ENCODE measurements around the gene FAM78A. TPM values are rescaled to one million over a fixed set of nuclear protein-coding genes. Genes with fewer than 3 reads are reported as not detected.

The FAM78A gene
- total RNA-seq, 1 donor from 2014 or later: 0.73 TPM

DNA sequence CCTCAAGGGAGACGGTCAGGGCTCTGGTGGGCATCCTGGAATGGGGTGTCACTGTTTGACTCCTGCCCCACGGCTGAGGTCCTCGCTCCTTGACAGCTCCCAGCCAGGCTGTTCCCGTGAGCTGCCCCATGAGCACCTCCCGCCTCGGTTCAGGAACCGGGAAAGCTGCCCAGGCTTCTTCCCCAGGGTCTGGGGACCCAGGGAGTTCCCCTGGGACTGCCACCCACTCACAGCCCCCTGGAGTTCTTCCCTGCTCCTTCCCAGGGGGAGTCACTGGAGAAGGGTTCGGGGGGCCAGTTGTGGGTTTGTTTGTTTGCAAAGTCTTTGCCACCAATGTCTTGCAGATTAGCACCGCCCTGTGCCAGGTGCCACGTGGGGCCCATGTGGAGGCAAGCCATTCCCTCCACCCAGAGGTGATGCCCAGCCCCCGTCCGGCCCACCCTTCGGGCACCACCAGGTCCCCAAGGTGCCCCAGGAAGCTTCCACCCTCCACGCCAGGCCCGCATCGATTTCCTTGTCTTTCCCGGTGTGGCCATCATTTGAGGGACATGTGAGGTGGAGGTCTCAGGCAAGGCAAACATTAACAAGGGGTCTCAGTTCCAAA lies 14.6 kb upstream of the FAM78A start:
- H3K79me2 ChIP-seq (ENCODE audit: insufficient read depth, low read length): no peaks in the 10 kb centered on the region
- H3K4me3 ChIP-seq (ENCODE audit: insufficient read depth, low read depth, low read length): no peak overlapping the region
- H4K20me1 ChIP-seq (ENCODE audit: insufficient read depth, low read length): no peaks in the 10 kb centered on the region
- Mint-ChIP-seq H3K4me1 (ENCODE audit: low read depth, unreplicated experiment) (no peaks in the 10 kb centered on the region), H3K4me3 (ENCODE audit: unreplicated experiment) (no peak overlapping the region), H3K9me3 (ENCODE audit: unreplicated experiment) (no peaks in the 10 kb centered on the region), H3K36me3 (ENCODE audit: low read depth, unreplicated experiment) (no peaks in the 10 kb centered on the region), H3K27ac (ENCODE audit: unreplicated experiment) (no peak overlapping the region), H3K27me3 (ENCODE audit: low read depth, unreplicated experiment) (peaks cover 11% of the 10 kb centered on the region)
- H3K9ac ChIP-seq (ENCODE audit: low read length): no peak overlapping the region
- H3K27ac ChIP-seq (ENCODE audit: low read depth, low read length): no peak overlapping the region
- H3K36me3 ChIP-seq (ENCODE audit: insufficient read depth, low read length): no peaks in the 10 kb centered on the region
- TF ChIP-seq, protein P1, sequence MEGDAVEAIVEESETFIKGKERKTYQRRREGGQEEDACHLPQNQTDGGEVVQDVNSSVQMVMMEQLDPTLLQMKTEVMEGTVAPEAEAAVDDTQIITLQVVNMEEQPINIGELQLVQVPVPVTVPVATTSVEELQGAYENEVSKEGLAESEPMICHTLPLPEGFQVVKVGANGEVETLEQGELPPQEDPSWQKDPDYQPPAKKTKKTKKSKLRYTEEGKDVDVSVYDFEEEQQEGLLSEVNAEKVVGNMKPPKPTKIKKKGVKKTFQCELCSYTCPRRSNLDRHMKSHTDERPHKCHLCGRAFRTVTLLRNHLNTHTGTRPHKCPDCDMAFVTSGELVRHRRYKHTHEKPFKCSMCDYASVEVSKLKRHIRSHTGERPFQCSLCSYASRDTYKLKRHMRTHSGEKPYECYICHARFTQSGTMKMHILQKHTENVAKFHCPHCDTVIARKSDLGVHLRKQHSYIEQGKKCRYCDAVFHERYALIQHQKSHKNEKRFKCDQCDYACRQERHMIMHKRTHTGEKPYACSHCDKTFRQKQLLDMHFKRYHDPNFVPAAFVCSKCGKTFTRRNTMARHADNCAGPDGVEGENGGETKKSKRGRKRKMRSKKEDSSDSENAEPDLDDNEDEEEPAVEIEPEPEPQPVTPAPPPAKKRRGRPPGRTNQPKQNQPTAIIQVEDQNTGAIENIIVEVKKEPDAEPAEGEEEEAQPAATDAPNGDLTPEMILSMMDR (IDR thresholded peaks at IDR 0.05; ENCODE audit: insufficient read depth, low read depth, low read length): no peak
- no peaks in the 10 kb centered on the region for H3K27me3 ChIP-seq (ENCODE audit: insufficient read depth, low read length)
- no peak overlapping the region for H2AFZ ChIP-seq (ENCODE audit: low read depth, low read length)
- no peak for FAIRE-seq
- peaks cover 9% of the 10 kb centered on the region for H3K4me1 ChIP-seq (ENCODE audit: insufficient read depth, low read length)
- DNase-seq (ENCODE audit: low read depth): no peak
- peak overlapping the region; percentile 80 for H3K4me2 ChIP-seq (ENCODE audit: low read length)
- H3K9me3 ChIP-seq (ENCODE audit: insufficient read depth, low read depth, low read length): no peaks in the 10 kb centered on the region

DNA sequence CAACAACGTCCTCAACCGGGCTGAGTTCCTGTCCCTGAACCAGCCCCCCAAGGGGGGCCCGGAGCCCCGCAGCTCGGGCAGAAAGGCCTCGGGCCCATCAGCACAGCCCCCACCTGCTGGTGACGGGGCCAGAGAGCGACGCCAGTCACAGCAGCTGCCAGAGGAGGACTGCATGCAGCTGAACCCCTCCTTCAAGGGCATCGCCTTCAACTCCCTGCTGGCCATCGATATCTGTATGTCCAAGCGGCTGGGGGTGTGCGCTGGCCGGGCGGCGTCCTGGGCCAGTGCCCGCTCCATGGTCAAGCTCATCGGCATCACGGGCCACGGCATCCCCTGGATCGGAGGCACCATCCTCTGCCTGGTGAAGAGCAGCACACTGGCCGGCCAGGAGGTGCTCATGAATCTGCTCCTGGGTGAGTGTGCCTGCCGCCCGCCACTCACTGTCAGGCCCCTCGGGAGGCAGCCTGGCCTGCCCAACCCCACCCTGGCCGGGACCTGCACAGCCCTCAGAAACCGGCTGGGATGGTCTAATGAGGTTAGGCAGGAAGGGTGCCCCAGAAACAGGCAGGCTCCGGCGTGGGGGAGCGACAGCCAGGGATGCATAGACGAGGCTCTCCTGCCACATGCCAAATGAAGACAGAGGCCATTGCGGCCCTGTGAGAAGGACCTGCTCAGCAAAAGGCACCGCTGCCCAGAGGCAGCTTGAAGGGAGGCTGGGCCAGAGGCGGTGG lies 13.9 kb upstream of the FAM78A start:
- no peaks in the 10 kb centered on the region for H3K36me3 ChIP-seq (ENCODE audit: insufficient read depth, low read length)
- no peaks in the 10 kb centered on the region for H4K20me1 ChIP-seq (ENCODE audit: insufficient read depth, low read length)
- H3K4me3 Mint-ChIP-seq (ENCODE audit: unreplicated experiment): no peak overlapping the region
- H3K27ac ChIP-seq (ENCODE audit: low read depth, low read length): no peak overlapping the region
- H3K9me3 Mint-ChIP-seq (ENCODE audit: unreplicated experiment): no peaks in the 10 kb centered on the region
- no peaks in the 10 kb centered on the region for H3K79me2 ChIP-seq (ENCODE audit: insufficient read depth, low read length)
- no peak for FAIRE-seq
- no peaks in the 10 kb centered on the region for H3K36me3 Mint-ChIP-seq (ENCODE audit: low read depth, unreplicated experiment)
- no peaks in the 10 kb centered on the region for H3K9me3 ChIP-seq (ENCODE audit: insufficient read depth, low read depth, low read length)
- peak overlapping the region; percentile 93 for H2AFZ ChIP-seq (ENCODE audit: low read depth, low read length)
- DNase-seq (ENCODE audit: low read depth): no peak
- peak overlapping the region; percentile 80 for H3K4me2 ChIP-seq (ENCODE audit: low read length)
- TF ChIP-seq, protein P1 (IDR thresholded peaks at IDR 0.05; ENCODE audit: insufficient read depth, low read depth, low read length): no peak
- no peak for TF ChIP-seq EZH2 (IDR thresholded peaks at IDR 0.05; ENCODE audit: insufficient read depth, low read length)
- peaks cover 9% of the 10 kb centered on the region for H3K4me1 ChIP-seq (ENCODE audit: insufficient read depth, low read length)
- H3K4me3 ChIP-seq (ENCODE audit: insufficient read depth, low read depth, low read length): peak overlapping the region; percentile 53
- peak overlapping the region; percentile 65 for H3K9ac ChIP-seq (ENCODE audit: low read length)
- no peaks in the 10 kb centered on the region for H3K4me1 Mint-ChIP-seq (ENCODE audit: low read depth, unreplicated experiment)
- H3K27me3 Mint-ChIP-seq (ENCODE audit: low read depth, unreplicated experiment): peaks cover 4% of the 10 kb centered on the region
- H3K27me3 ChIP-seq (ENCODE audit: insufficient read depth, low read length): no peaks in the 10 kb centered on the region
- no peak overlapping the region for H3K27ac Mint-ChIP-seq (ENCODE audit: unreplicated experiment)

Data from astrocyte (in vitro differentiated cells and primary cell).